ENCODE measurements around the gene UNC13D. TPM values are rescaled to one million over a fixed set of nuclear protein-coding genes. Genes with fewer than 3 reads are reported as not detected.
A peak's percentile ranks its signal among the peaks of the same experiment; 100 is the strongest.
"Not testable (repeated sequence)": the region's sequence is repeated elsewhere in the genome, so short reads cannot be mapped to it uniquely, and the experiment has no call there.

UNC13D gene
- polyA plus RNA-seq, 4 donors, result 4.1 to 8.9 (median 5.7) TPM

DNA sequence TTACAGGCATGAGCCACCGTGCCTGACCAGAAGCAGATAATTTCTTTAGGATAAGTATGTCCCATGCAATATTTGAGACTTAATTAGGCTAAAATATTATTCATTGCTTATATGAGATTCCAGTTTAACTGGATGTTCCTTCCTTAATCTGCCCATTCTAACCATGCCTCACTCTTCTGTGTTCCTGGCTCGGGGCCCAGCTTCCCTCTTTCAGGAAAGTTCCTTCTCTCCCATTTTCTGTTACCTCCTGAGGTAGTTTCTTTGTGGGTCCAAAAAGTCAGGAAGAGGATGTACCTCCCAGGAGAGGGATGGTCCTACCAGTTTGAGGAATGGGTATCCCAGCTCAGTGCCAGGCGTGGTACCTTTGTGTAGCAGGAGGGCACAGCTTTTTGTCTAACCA, 36.3 kb downstream of the UNC13D start:
- no peak for DNase-seq (ENCODE audit: low read depth in 4 of 4, low spot score in 3 of 4)

GRCh38 chr17:75806822-75807500, 37.2 kb downstream of the UNC13D start:
- DNase-seq (ENCODE audit: low read depth in 4 of 4, low spot score in 3 of 4), result no peak

GRCh38 chr17:75803883-75804282, 40.3 kb downstream of the UNC13D start:
- no peak for DNase-seq (ENCODE audit: low read depth in 4 of 4, low spot score in 3 of 4)

- DNase-seq (ENCODE audit: low read depth in 4 of 4, low spot score in 3 of 4), result no peak
Observed at GRCh38 chr17:75799402-75799801, 44.8 kb downstream of the UNC13D start.

- DNase-seq (ENCODE audit: low read depth in 4 of 4, low spot score in 3 of 4), result no peak
Observed at GRCh38 chr17:75795820-75796607, 48.2 kb downstream of the UNC13D start.

DNA sequence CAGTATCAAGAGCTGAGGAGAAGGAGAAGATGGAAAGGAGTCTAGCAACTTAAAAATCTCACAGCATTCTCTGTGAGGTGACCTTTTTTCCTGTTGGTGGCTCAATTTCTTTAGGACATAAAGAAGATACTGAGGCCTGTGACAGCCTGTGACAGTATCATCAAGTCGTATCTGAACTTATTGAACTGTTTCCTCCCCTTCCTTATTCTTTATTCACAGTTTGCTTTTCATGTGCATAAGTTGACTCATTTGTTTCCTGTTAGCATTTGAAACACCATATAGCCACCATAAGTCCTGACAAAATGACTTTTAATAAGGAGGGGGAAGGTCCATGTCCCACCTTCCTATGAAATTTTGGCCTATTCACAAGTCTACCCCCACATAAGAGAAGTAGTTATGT, 50.7 kb downstream of the UNC13D start:
- no peak for DNase-seq (ENCODE audit: low read depth in 4 of 4, low spot score in 3 of 4)

DNA sequence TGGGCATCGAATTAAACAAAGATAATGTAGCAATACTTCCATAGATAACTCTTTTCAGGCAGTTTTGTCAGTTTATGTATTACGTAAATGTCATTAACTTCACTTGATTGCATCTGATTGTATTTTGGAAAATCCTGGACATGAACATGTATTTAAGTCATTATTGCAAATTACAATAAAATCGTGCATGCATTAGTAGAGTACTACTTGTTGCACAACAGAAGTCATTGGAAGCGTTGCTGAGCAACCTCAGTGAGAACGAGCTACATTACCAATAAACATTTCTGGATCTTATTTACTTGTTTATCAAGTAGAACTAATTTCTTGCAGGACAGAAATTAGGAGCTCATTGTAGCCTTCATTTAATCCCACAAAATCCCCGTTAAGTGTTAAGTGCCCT, 53.0 kb downstream of the UNC13D start:
- no peak for DNase-seq (ENCODE audit: low read depth in 4 of 4, low spot score in 3 of 4)

DNA sequence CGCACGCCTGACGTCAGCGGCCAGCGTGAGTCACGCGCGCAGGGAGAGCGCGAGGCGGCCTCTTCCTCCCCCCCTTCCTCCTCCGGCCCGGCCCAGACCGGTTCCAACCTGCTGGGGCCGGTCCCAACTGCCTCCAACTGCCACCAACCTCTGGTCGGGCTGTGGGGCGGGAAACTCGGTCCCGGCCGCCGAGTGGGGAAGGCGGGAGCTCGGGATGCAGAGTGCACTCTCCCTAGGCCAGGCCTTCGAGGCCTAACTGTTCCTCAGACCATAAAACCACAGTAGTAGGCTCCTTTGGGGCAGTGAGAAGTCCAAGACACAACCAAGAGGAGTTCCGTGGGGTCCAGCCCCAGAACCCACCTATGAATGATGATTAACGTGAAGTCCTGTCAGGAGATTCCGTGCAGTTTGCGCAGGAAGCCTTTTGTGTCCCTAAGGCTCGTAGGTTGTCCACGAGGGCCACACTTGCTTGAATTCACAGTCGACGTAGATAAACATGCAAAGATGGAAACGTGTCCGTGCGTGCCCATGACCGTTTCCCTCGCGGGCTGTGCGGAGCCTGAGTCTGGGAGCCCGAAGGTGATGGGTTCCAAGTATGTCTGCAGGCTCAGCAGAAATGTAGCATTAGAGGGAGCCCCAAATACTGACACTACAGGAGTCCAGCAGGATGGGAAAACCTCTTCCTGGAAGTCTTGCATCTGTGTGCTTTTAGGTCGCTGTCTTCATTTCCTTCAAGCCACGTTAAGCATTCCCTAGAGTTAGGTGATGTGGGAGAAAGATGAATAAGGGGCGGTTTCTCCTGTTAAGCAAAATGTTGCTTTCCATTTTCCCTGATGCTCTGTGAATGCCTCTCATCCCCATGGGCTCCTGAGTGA, 59.0 kb downstream of the UNC13D start:
- DNase-seq (ENCODE audit: low read depth in 4 of 4, low spot score in 3 of 4), result peak in 3 of 4 donors; percentile 82 to 90 (median 86)

DNA sequence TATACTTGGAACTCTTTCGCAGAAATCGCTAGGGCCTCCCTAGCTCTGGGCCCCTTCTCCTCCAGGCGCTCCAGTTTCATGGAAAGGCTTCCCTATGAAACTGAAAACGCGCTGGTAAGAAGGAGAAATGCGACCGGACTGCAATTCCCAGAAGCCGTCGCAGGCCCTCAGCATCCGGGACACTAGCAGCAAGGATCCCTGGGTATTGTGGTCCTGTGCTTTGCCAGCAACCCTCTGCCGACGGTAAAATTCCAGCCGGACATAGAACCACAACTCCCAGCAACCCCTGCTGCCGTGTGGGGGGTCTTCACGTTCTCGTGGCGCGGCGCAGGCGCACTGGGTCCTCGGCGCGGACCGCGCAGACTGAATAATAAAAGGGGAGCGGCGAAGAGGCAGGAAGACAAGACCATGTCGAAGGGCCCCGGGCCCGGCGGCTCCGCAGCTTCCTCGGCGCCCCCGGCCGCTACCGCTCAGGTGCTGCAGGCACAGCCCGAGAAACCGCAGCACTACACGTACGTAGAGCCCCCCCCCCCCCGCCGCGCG, 59.7 kb downstream of the UNC13D start, which contains the start of gene UNK:
Gene UNK, plus strand, starts transcription at position 334 of the 543 bp plus-strand sequence. Its CDS starts 75 bp downstream, at position 409.
- peak; percentile 98 to 99 (median 98) for DNase-seq (ENCODE audit: low read depth in 4 of 4, low spot score in 3 of 4)

DNA sequence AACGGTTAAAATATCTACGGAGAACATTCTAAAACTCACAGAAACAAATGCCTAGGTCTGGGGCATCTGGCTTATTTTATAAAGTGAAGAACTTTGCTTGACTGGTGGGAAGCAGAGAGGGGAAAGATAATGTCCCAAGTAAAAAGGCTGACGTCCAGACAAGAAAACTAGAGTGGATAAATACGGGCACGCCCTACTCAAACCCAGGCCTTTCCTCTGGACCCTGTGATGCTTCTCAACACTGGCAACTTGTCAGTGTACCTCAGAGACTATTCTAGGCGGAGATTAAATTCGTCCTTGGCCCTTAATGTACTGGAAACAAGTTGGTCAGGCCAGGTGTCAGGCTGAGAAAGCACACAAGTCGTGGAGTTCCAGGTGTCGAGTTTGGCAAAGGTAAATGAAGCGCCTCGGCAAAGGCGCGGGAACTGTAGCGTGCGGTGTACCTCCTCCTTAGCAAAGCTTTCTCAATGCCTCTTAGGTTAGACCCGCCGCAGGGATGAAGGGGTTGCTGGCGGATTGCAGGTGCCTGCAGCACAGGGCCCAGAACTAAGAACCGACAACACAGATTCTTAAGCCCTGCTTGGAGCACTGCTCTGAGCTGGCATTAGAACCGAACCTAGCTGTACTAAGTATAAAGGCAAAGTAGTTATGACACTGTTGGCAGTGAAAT, 60.3 kb downstream of the UNC13D start:
- no peak for DNase-seq (ENCODE audit: low read depth in 4 of 4, low spot score in 3 of 4)

GRCh38 chr17:75783069-75783783, 61.0 kb downstream of the UNC13D start:
- DNase-seq (ENCODE audit: low read depth in 4 of 4, low spot score in 3 of 4), result no peak

DNA sequence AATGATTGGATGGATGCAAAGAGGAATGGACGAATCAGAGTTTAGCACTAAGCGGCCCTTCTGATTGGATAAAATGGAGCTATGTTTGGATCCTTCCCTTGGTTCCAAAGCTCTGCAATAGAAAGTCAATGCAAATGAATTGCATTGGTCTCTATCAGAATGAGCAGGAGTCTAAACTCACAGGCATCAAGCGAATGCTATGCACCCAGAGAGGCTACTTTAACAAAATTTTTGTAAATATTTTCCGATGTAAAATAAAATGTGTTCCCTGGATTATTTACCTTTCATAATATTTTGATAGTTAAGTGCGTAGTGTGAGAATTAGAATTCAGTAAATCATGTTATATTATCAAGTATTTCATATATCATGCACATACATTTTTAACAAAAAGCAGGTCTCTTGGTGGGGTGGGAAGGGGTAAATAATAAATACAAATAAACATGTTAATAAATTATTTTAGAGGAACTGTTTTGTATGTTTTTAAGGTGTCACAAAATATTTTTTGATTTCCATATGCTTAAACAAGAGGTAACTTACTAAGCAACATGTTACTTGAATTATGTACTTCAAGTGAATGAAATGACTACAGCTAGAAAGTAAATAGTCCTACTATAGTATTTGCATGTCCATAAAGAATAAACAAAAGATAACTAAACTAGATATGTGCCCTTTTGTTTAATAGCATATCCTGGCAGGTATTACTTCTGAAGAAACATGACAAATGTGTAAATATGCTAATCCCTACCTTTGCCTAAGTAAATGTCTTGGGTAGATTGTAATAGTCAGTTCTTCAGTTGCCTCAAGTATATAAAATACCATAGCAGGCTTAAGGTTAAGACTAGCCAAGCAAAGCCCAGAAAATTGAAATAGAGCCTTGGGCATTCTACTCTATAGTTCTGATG, 64.0 kb downstream of the UNC13D start:
- DNase-seq (ENCODE audit: low read depth in 4 of 4, low spot score in 3 of 4), result no peak

DNA sequence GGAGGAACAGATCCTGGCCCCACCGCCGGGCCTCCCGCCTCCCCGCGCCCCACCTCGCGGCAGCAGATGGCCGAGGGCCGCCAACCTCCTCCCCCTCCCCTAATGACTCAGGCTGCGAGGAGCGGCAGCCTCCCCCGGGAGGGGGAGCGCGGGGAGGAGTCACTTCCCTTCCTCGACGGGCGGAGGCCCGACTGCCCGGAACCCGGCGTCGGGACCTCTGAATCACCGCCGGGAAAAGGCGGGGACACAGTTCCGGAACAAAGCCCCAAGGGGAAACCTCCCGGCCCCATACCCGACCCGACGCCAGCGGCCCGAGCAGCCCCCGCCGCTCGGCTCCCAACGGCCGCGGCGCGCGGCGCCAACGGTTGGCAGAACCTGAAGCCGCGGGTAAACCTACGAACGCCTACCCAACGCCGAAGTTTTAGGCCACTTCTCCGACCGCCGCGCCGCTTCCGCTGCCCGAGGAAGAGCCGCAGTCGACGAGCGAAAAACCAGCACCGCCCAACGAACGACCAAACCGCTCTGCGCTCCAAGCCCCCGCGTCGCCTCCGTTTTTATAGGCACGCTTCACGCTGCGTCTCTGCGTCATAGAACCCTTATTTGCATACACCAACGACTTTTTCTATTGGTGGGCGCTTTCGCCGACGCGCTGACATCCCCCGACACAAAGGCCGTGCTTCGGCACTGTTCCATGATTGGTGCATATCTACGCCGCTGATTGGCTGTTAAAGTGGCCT, 64.8 kb downstream of the UNC13D start:
- peak; percentile 97 to 100 (median 99) for DNase-seq (ENCODE audit: low read depth in 4 of 4, low spot score in 3 of 4)

DNA sequence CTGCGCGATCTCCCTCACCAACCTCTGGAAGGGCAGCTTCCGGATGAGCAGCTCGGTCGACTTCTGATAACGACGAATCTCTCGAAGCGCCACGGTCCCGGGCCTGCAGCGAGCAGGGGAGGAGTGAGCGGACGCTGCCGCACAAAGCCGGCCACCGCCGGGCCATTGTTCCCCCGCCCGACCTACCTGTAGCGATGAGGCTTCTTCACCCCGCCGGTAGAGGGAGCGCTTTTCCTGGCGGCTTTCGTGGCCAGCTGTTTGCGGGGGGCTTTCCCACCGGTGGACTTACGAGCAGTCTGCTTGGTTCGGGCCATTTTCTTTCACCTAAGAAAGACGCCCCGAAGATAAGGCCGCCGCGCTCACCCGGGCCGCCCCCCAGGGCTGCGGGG, 65.3 kb downstream of the UNC13D start:
- DNase-seq (ENCODE audit: low read depth in 4 of 4, low spot score in 3 of 4), result no peak

- not testable (repeated sequence) for DNase-seq (ENCODE audit: low read depth in 4 of 4, low spot score in 3 of 4)
Observed at GRCh38 chr17:75778066-75778860, 65.9 kb downstream of the UNC13D start.

DNA sequence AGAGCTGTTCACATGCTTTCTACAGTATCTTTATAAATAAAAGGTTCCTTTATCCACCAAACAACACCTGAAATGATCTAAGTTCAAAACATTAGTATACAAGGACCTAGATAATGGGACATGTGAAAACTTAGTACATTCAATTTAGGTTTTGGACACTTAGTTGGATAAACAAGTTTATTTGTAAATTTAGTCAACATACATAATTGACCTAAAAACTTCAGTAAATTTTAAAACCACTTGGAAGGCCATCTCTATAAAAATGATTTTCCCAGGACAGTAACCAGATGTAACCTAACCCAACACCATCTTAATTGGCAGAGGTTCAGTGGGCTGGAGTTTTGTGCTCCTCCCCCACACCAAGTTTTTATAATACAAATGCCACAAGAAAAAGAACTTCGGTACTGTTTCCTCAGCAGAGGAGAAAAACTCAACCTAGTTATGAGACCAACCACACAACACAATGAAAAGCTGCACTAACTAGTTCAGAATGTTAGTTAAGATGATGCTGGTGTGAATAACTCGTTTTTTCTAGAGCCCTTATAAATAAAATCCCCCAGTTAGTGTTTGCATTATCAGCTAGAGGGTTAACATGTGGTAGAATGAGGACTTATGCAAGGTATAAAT, 66.8 kb downstream of the UNC13D start:
- DNase-seq (ENCODE audit: low read depth in 4 of 4, low spot score in 3 of 4), result no peak
